Measurements from ENCODE around the gene DCAF17. TPM values are rescaled to one million over a fixed set of nuclear protein-coding genes. Genes with fewer than 3 reads are reported as not detected.

DCAF17 gene
- total RNA-seq, 2 donors from 2014 or later, result 15.5 to 19.1 TPM

GRCh38 chr2:171509945-171510731, 76.1 kb downstream of the DCAF17 start:
- TF ChIP-seq CTCF (IDR thresholded peaks at IDR 0.05) (no peak), POLR2A (IDR thresholded peaks at IDR 0.05) (no peak), POLR2AphosphoS5 (IDR thresholded peaks at IDR 0.05) (no peak)
- WGBS, result 92% methylated on average over 9 of the region's 9 CpGs
- no peak overlapping the region for H3K27ac ChIP-seq
- no peaks in the 10 kb centered on the region for H3K4me1 ChIP-seq (replicated peaks)
- intact Hi-C loops (cut with DNase I), result no loop called here
- H3K36me3 ChIP-seq, result no peaks in the 10 kb centered on the region
- no peak for DNase-seq (ENCODE audit: low spot score)
- no peaks in the 10 kb centered on the region for H3K9me3 ChIP-seq
- no peak overlapping the region for H3K4me3 ChIP-seq
- H3K27me3 ChIP-seq (replicated peaks; ENCODE audit: insufficient read depth), result no peaks in the 10 kb centered on the region

- Histone ChIP-seq H3K27ac (no peak overlapping the region), H3K36me3 (no peaks in the 10 kb centered on the region), H3K4me3 (no peak overlapping the region), H3K9me3 (no peaks in the 10 kb centered on the region), H3K27me3 (replicated peaks; ENCODE audit: insufficient read depth) (no peaks in the 10 kb centered on the region), H3K4me1 (replicated peaks) (no peaks in the 10 kb centered on the region)
- WGBS, result 75% methylated on average over 2 of the region's 2 CpGs
- TF ChIP-seq POLR2A (IDR thresholded peaks at IDR 0.05) (no peak), POLR2AphosphoS5 (IDR thresholded peaks at IDR 0.05) (no peak), CTCF (IDR thresholded peaks at IDR 0.05) (no peak)
- DNase-seq (ENCODE audit: low spot score), result no peak
- intact Hi-C loops (cut with DNase I), result no loop called here
Measured at GRCh38 chr2:171512014-171512413, 78.0 kb downstream of the DCAF17 start.

- no peaks in the 10 kb centered on the region for H3K4me1 ChIP-seq (replicated peaks)
- H3K4me3 ChIP-seq, result no peak overlapping the region
- no peaks in the 10 kb centered on the region for H3K36me3 ChIP-seq
- 23% methylated on average over 1 of the region's 1 CpG for WGBS
- no peaks in the 10 kb centered on the region for H3K27me3 ChIP-seq (replicated peaks; ENCODE audit: insufficient read depth)
- intact Hi-C loops (cut with DNase I), result no loop called here
- no peak for DNase-seq (ENCODE audit: low spot score)
- TF ChIP-seq CTCF (IDR thresholded peaks at IDR 0.05), result no peak
- TF ChIP-seq POLR2AphosphoS5 (IDR thresholded peaks at IDR 0.05), result no peak
- TF ChIP-seq POLR2A (IDR thresholded peaks at IDR 0.05), result no peak
- no peaks in the 10 kb centered on the region for H3K9me3 ChIP-seq
- no peak overlapping the region for H3K27ac ChIP-seq
Measured at GRCh38 chr2:171512683-171513195, 78.7 kb downstream of the DCAF17 start.

GRCh38 chr2:171513719-171514160, 79.7 kb downstream of the DCAF17 start:
- no peak overlapping the region for H3K4me3 ChIP-seq
- H3K4me1 ChIP-seq (replicated peaks), result no peaks in the 10 kb centered on the region
- H3K9me3 ChIP-seq, result no peaks in the 10 kb centered on the region
- no peaks in the 10 kb centered on the region for H3K36me3 ChIP-seq
- intact Hi-C loops (cut with DNase I), result no loop called here
- WGBS, result 52% methylated on average over 3 of the region's 3 CpGs
- no peak for TF ChIP-seq POLR2A (IDR thresholded peaks at IDR 0.05)
- no peak for TF ChIP-seq CTCF (IDR thresholded peaks at IDR 0.05)
- TF ChIP-seq POLR2AphosphoS5 (IDR thresholded peaks at IDR 0.05), result no peak
- no peaks in the 10 kb centered on the region for H3K27me3 ChIP-seq (replicated peaks; ENCODE audit: insufficient read depth)
- no peak for DNase-seq (ENCODE audit: low spot score)
- no peak overlapping the region for H3K27ac ChIP-seq

All from prostate gland (tissue), 2 donors.